HG02943 (cell line): Measurements from ENCODE around the gene PPFIA2.

Experiments
- ATAC-seq: cut with Tn5 transposase; IDR thresholded peaks from one replicate; pipeline ENCODE4 v1.9.1; 2021; ENCODE audit warnings: mild to moderate bottlenecking, low read depth, moderate library complexity; ENCODE audit not compliant: unreplicated experiment

The PPFIA2 gene

GRCh38 chr12:81369175-81369574 is 390.0 kb downstream of the PPFIA2 start:
- ATAC-seq = no peak

GRCh38 chr12:81365284-81365683 is 393.9 kb downstream of the PPFIA2 start:
- no peak for ATAC-seq

GRCh38 chr12:81360916-81361315 is 398.2 kb downstream of the PPFIA2 start:
- no peak for ATAC-seq

- ATAC-seq = no peak
Measured at GRCh38 chr12:81359736-81360135, 399.4 kb downstream of the PPFIA2 start.

GRCh38 chr12:81354327-81354932 is 404.7 kb downstream of the PPFIA2 start:
- no peak for ATAC-seq

GRCh38 chr12:81350309-81350708 is 408.8 kb downstream of the PPFIA2 start:
- ATAC-seq = no peak

GRCh38 chr12:81347404-81347803 is 411.7 kb downstream of the PPFIA2 start:
- ATAC-seq = no peak

GRCh38 chr12:81340910-81341309 is 418.2 kb downstream of the PPFIA2 start:
- no peak for ATAC-seq

GRCh38 chr12:81339071-81339470 is 420.1 kb downstream of the PPFIA2 start:
- no peak for ATAC-seq

GRCh38 chr12:81337886-81338285 is 421.3 kb downstream of the PPFIA2 start:
- ATAC-seq = no peak

GRCh38 chr12:81333812-81334211 is 425.3 kb downstream of the PPFIA2 start:
- ATAC-seq = no peak

GRCh38 chr12:81332054-81332453 is 427.1 kb downstream of the PPFIA2 start:
- ATAC-seq = no peak

GRCh38 chr12:81330480-81330879 is 428.7 kb downstream of the PPFIA2 start:
- ATAC-seq = no peak

- peak; percentile 64 for ATAC-seq
Measured at GRCh38 chr12:81329085-81329484, 430.1 kb downstream of the PPFIA2 start.

GRCh38 chr12:81327425-81327824 is 431.7 kb downstream of the PPFIA2 start:
- ATAC-seq = no peak

- ATAC-seq = no peak
Measured at GRCh38 chr12:81325086-81325485, 434.1 kb downstream of the PPFIA2 start.

GRCh38 chr12:81314903-81315531 is 444.1 kb downstream of the PPFIA2 start:
- no peak for ATAC-seq

- ATAC-seq = no peak
Measured at GRCh38 chr12:81303935-81304334, 455.2 kb downstream of the PPFIA2 start.

GRCh38 chr12:81300454-81300853 is 458.7 kb downstream of the PPFIA2 start:
- no peak for ATAC-seq

GRCh38 chr12:81297601-81298000 is 461.5 kb downstream of the PPFIA2 start:
- ATAC-seq = no peak

- no peak for ATAC-seq
Measured at GRCh38 chr12:81296556-81297305, 462.4 kb downstream of the PPFIA2 start.

GRCh38 chr12:81295251-81295650 is 463.9 kb downstream of the PPFIA2 start:
- no peak for ATAC-seq
